Parathyroid adenoma (tissue), 2 donors: ENCODE data around the gene BBS9.
A peak's percentile ranks its signal among the peaks of the same experiment; 100 is the strongest.
"Not testable (repeated sequence)": the region's sequence is repeated elsewhere in the genome, so short reads cannot be mapped to it uniquely, and the experiment has no call there.

Experiments
- H2AFZ ChIP-seq: fragments of 300-600 bp; sonication (generic); one replicate; pipeline ENCODE4 v1.7.0; 2017; ENCODE audit warnings: antibody characterized with exemption, mild to moderate bottlenecking
- H3K27ac ChIP-seq: fragments of 300-600 bp; sonication (generic); one replicate; pipeline ENCODE4 v1.7.0; 2017
- H3K27me3 ChIP-seq: fragments of 300-600 bp; sonication (generic); one replicate; pipeline ENCODE4 v1.7.0; 2017; ENCODE audit warnings: low read length; ENCODE audit not compliant: control insufficient read depth, insufficient read depth
- H3K36me3 ChIP-seq: fragments of 300-600 bp; sonication (generic); one replicate; pipeline ENCODE4 v1.7.0; 2017; ENCODE audit warnings: low read length; ENCODE audit not compliant: control insufficient read depth, insufficient read depth
- H3K4me1 ChIP-seq: fragments of 300-600 bp; sonication (generic); one replicate; pipeline ENCODE4 v1.7.0; 2017; ENCODE audit warnings: control low read depth
- H3K4me2 ChIP-seq: fragments of 300-600 bp; sonication (generic); one replicate; pipeline ENCODE4 v1.7.0; 2017; ENCODE audit warnings: low read length
- H3K4me3 ChIP-seq: fragments of 300-600 bp; sonication (generic); one replicate; pipeline ENCODE4 v1.7.0; 2017; ENCODE audit warnings: low read depth, low read length
- H3K79me2 ChIP-seq: fragments of 300-600 bp; sonication (generic); one replicate; pipeline ENCODE4 v1.7.0; 2017; ENCODE audit warnings: control low read depth
- H3K9ac ChIP-seq: fragments of 300-600 bp; sonication (generic); one replicate; pipeline ENCODE4 v1.7.0; 2017; ENCODE audit warnings: mild to moderate bottlenecking
- H3K9me3 ChIP-seq: fragments of 300-600 bp; sonication (generic); one replicate; pipeline ENCODE4 v1.7.0; 2017; ENCODE audit warnings: low read length; ENCODE audit not compliant: control insufficient read depth
- CTCF ChIP-seq: fragments of 300-600 bp; sonication (generic); IDR thresholded peaks from one replicate; pipeline ENCODE4 v1.7.0; 2017; ENCODE audit warnings: antibody characterized with exemption, mild to moderate bottlenecking
- donor health status: primary hyperparathyroidism.

The BBS9 gene

GRCh38 chr7:33089142-33089541 is 40.2 kb upstream of the BBS9 start:
- Histone ChIP-seq H3K9ac (no peak overlapping the region), H3K4me3 (no peak overlapping the region), H3K4me2 (no peak overlapping the region), H2AFZ (no peak overlapping the region), H3K9me3 (no peaks in the 10 kb centered on the region), H3K36me3 (no peaks in the 10 kb centered on the region), H3K27ac (no peak overlapping the region), H3K4me1 (peaks cover 6% of the 10 kb centered on the region), H3K27me3 (no peaks in the 10 kb centered on the region), H3K79me2 (no peaks in the 10 kb centered on the region)
- no peak for TF ChIP-seq CTCF

GRCh38 chr7:33091111-33091531 is 38.2 kb upstream of the BBS9 start:
- no peak overlapping the region for H3K27ac ChIP-seq
- H3K79me2 ChIP-seq: no peaks in the 10 kb centered on the region
- no peak overlapping the region for H3K4me2 ChIP-seq
- H3K9ac ChIP-seq: no peak overlapping the region
- no peaks in the 10 kb centered on the region for H3K36me3 ChIP-seq
- TF ChIP-seq CTCF: no peak
- peak overlapping the region; percentile 51 for H2AFZ ChIP-seq
- no peaks in the 10 kb centered on the region for H3K27me3 ChIP-seq
- no peaks in the 10 kb centered on the region for H3K9me3 ChIP-seq
- H3K4me1 ChIP-seq: peaks cover 6% of the 10 kb centered on the region
- no peak overlapping the region for H3K4me3 ChIP-seq

GRCh38 chr7:33091641-33092191 is 37.6 kb upstream of the BBS9 start:
- Histone ChIP-seq H3K4me1 (peaks cover 6% of the 10 kb centered on the region), H3K9ac (no peak overlapping the region), H3K27ac (no peak overlapping the region), H2AFZ (peak overlapping the region; percentile 51), H3K4me3 (no peak overlapping the region), H3K4me2 (no peak overlapping the region), H3K9me3 (no peaks in the 10 kb centered on the region), H3K36me3 (no peaks in the 10 kb centered on the region), H3K27me3 (no peaks in the 10 kb centered on the region), H3K79me2 (no peaks in the 10 kb centered on the region)
- peak; percentile 2 for TF ChIP-seq CTCF

- H3K79me2 ChIP-seq: no peaks in the 10 kb centered on the region
- no peaks in the 10 kb centered on the region for H3K9me3 ChIP-seq
- H3K36me3 ChIP-seq: no peaks in the 10 kb centered on the region
- peaks cover 6% of the 10 kb centered on the region for H3K4me1 ChIP-seq
- no peak overlapping the region for H3K9ac ChIP-seq
- TF ChIP-seq CTCF: no peak
- H3K27me3 ChIP-seq: no peaks in the 10 kb centered on the region
- no peak overlapping the region for H2AFZ ChIP-seq
- no peak overlapping the region for H3K27ac ChIP-seq
- H3K4me2 ChIP-seq: no peak overlapping the region
- H3K4me3 ChIP-seq: no peak overlapping the region
These were observed 36.1 kb upstream of the BBS9 start for GRCh38 chr7:33093266-33093665.

GRCh38 chr7:33094745-33095275 is 34.6 kb upstream of the BBS9 start:
- H3K9ac ChIP-seq, H3K36me3 ChIP-seq, H3K27me3 ChIP-seq, H3K27ac ChIP-seq, H3K79me2 ChIP-seq, H3K4me1 ChIP-seq, H3K9me3 ChIP-seq, H3K4me2 ChIP-seq, H3K4me3 ChIP-seq, H2AFZ ChIP-seq: not testable (repeated sequence)
